Activated CD8-positive, alpha-beta memory T cell treated with anti-CD3 and anti-CD28 coated beads for 36 hours (primary cell): ENCODE results near the gene ZG16B. TPM values are rescaled to one million over a fixed set of nuclear protein-coding genes. Genes with fewer than 3 reads are reported as not detected.

Experiments
- CTCF ChIA-PET: fragments of 350-600 bp; sonication (Branson Sonifier 250); formaldehyde crosslinking; loops from one replicate; lab custom pipeline; 2021; ENCODE audit warnings: antibody characterized with exemption; lab: Charles Lee
- POLR2A ChIA-PET: fragments of 350-600 bp; sonication (Branson Sonifier 250); formaldehyde crosslinking; loops from one replicate; lab custom pipeline; 2021; ENCODE audit warnings: antibody characterized with exemption; lab: Charles Lee
- total RNA-seq, 2 experiments: library from RNA; stranded (reverse); gene quantifications; one replicate each; pipeline ENCODE4 v1.2.3, GENCODE V29; 2021

ZG16B gene
- under 1 TPM; 0.63 to 0.71 TPM for total RNA-seq

- CTCF ChIA-PET, result interaction anchor here (0.6 kb wide), 1 partner anchor 45 kb away, joined by 3 read pairs; no protein-coding TSS in a partner anchor
These were observed at the start of gene ZG16B for GRCh38 chr16:2829501-2830354. Gene ZG16B, plus strand, starts transcription at chr16:2830303. Its CDS starts 139 bp downstream, at chr16:2830442.

GRCh38 chr16:2782583-2783351 lies 47.3 kb upstream of the ZG16B start:
- CTCF ChIA-PET, result interaction anchor here (1.2 to 1.6 kb wide), 2 partner anchors 85 to 144 kb away, joined by 3 to 5 read pairs; no protein-coding TSS in a partner anchor
- POLR2A ChIA-PET, result no interaction called here

More at GRCh38 chr16:2829501-2830354, at the start of gene ZG16B:
- POLR2A ChIA-PET, result no interaction called here

GRCh38 chr16:2783581-2784357 lies 46.3 kb upstream of the ZG16B start:
- ChIA-PET POLR2A (interaction anchor here (0.6 to 0.8 kb wide), 2 partner anchors 31 to 232 kb away, joined by 3 to 8 read pairs; partner anchors contain the start of gene SRRM2), CTCF (interaction anchor here (0.9 to 1.6 kb wide), 4 partner anchors 8 to 143 kb away, joined by 3 to 5 read pairs (median 3); no protein-coding TSS in a partner anchor)

- ChIA-PET POLR2A (interaction anchor here (0.6 to 0.9 kb wide), 3 partner anchors 32 to 315 kb away, joined by 3 read pairs; partner anchors contain the start of gene SRRM2), CTCF (interaction anchor here (0.9 to 1.2 kb wide), 3 partner anchors 9 to 58 kb away, joined by 3 to 4 read pairs (median 3); no protein-coding TSS in a partner anchor)
These were observed 45.6 kb upstream of the ZG16B start for GRCh38 chr16:2784358-2785100.

- ChIA-PET POLR2A (interaction anchor here (0.6 to 1.0 kb wide), 4 partner anchors 60 to 350 kb away, joined by 3 read pairs; partner anchors contain the start of gene ZNF213), CTCF (interaction anchor here (1.0 to 1.4 kb wide), 3 partner anchors 10 to 57 kb away, joined by 4 read pairs; no protein-coding TSS in a partner anchor)
These were observed 44.8 kb upstream of the ZG16B start for GRCh38 chr16:2785101-2785991.

GRCh38 chr16:2786061-2786825 lies 43.9 kb upstream of the ZG16B start:
- ChIA-PET POLR2A (interaction anchor here (0.6 to 1.0 kb wide), 2 partner anchors 59 to 349 kb away, joined by 3 read pairs; partner anchors contain the start of gene ZNF213), CTCF (interaction anchor here (1.0 to 1.4 kb wide), 3 partner anchors 11 to 56 kb away, joined by 4 read pairs; no protein-coding TSS in a partner anchor)

- POLR2A ChIA-PET, result no interaction called here
These were observed 43.3 kb upstream of the ZG16B start for GRCh38 chr16:2786826-2787151.

GRCh38 chr16:2787406-2787805 lies 42.7 kb upstream of the ZG16B start, which contains the start of gene PRSS33:
Gene PRSS33, minus strand, starts transcription at chr16:2787560. Its CDS starts 1,013 bp downstream, at chr16:2786547.
- ChIA-PET CTCF (no interaction called here), POLR2A (no interaction called here)

More at GRCh38 chr16:2786826-2787151, 43.3 kb upstream of the ZG16B start:
- CTCF ChIA-PET, result no interaction called here

GRCh38 chr16:2787961-2788360 lies 42.1 kb upstream of the ZG16B start:
- CTCF ChIA-PET, result no interaction called here
- POLR2A ChIA-PET, result no interaction called here

GRCh38 chr16:2790631-2791030 lies 39.5 kb upstream of the ZG16B start:
- ChIA-PET CTCF (no interaction called here), POLR2A (no interaction called here)

- POLR2A ChIA-PET, result no interaction called here
- CTCF ChIA-PET, result interaction anchor here (0.7 kb wide), 1 partner anchor 23 kb away, joined by 4 read pairs; no protein-coding TSS in a partner anchor
These were observed 38.9 kb upstream of the ZG16B start for GRCh38 chr16:2791174-2791573.

- ChIA-PET POLR2A (no interaction called here), CTCF (no interaction called here)
These were observed 37.2 kb upstream of the ZG16B start for GRCh38 chr16:2792940-2793339.

- CTCF ChIA-PET, result no interaction called here
- POLR2A ChIA-PET, result no interaction called here
These were observed 34.5 kb upstream of the ZG16B start for GRCh38 chr16:2795395-2796143.

- CTCF ChIA-PET, result interaction anchor here (1.5 kb wide), 1 partner anchor 69 kb away, joined by 4 read pairs; no protein-coding TSS in a partner anchor
- POLR2A ChIA-PET, result no interaction called here
These were observed 31.3 kb upstream of the ZG16B start for GRCh38 chr16:2798723-2799204.

GRCh38 chr16:2799205-2799858 lies 30.8 kb upstream of the ZG16B start:
- CTCF ChIA-PET, result interaction anchor here (1.5 kb wide), 1 partner anchor 69 kb away, joined by 4 read pairs; no protein-coding TSS in a partner anchor

More at GRCh38 chr16:2799205-2799858, 30.8 kb upstream of the ZG16B start:
- POLR2A ChIA-PET, result no interaction called here
